ENCODE measurements around the gene ADAMTS15. TPM values are rescaled to one million over a fixed set of nuclear protein-coding genes. Genes with fewer than 3 reads are reported as not detected.

The ADAMTS15 gene
- total RNA-seq, 1 donor, result not detected

- Histone ChIP-seq H3K4me1 (ENCODE audit: insufficient read depth, low read length) (no peaks in the 10 kb centered on the region), H3K4me3 (ENCODE audit: low read length) (no peak overlapping the region), H3K27me3 (ENCODE audit: insufficient read depth, low read length) (no peaks in the 10 kb centered on the region), H3K9me3 (ENCODE audit: low read depth, low read length) (no peaks in the 10 kb centered on the region)
Measured at GRCh38 chr11:130456286-130456685, 7.8 kb downstream of the ADAMTS15 start.

DNA sequence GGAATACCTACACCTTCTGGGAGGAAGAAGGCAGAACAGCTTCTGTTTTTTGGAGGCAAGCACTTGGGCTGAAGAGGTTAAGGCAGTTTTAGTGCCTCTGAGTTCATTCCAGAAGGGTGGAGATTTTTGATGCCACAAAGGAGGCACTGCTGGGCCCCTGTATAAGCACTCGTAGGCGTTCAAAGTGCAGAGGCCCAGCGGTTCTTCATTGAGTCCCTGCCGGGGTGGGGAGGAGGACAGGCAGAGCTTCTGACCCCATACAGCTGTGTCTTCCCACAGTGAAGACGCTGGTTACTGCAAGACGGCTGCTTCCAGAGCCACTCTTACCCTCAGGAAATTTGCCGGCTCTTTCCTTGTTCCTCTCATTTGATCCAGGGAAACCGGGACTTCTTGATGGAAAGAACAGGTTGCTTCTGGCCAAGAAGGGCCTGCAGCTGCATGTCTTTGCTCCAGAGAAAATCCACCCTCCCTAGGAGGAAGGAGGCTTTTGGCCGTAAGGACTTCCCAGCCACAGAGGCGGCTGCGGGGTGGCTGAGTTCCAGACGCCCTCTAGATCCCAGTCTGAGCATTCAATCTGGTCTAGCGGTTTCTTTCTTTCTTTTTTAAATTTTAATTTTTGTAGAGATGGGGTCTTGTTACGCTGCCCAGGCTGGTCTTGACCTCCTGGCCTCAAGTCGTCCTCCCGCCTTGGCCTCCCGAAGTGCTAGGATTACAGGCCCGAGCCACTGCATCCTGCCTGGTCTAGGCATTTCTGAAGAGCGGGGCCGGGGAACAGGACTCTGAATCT is 9.4 kb downstream of the ADAMTS15 start:
- Histone ChIP-seq H3K4me3 (ENCODE audit: low read length) (no peak overlapping the region), H3K9me3 (ENCODE audit: low read depth, low read length) (no peaks in the 10 kb centered on the region), H3K4me1 (ENCODE audit: insufficient read depth, low read length) (no peaks in the 10 kb centered on the region), H3K27me3 (ENCODE audit: insufficient read depth, low read length) (no peaks in the 10 kb centered on the region)

DNA sequence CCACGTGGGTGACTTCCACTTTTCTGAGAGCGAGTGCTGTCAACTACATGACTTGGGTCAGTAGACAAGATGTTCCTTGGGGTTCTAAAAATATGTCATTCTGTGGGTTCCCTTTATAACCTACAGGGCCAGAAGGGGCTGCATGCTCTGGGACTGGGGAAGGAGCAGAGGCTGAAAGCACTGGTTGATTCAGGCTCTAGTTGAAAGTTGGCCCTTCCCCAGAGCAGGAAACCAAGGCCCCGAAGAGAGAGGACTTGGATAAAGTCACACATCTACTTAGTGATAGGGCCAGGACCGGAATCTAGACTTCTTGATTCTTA is 9.9 kb downstream of the ADAMTS15 start:
- Histone ChIP-seq H3K4me1 (ENCODE audit: insufficient read depth, low read length) (no peaks in the 10 kb centered on the region), H3K9me3 (ENCODE audit: low read depth, low read length) (no peaks in the 10 kb centered on the region), H3K27me3 (ENCODE audit: insufficient read depth, low read length) (no peaks in the 10 kb centered on the region), H3K4me3 (ENCODE audit: low read length) (no peak overlapping the region)

DNA sequence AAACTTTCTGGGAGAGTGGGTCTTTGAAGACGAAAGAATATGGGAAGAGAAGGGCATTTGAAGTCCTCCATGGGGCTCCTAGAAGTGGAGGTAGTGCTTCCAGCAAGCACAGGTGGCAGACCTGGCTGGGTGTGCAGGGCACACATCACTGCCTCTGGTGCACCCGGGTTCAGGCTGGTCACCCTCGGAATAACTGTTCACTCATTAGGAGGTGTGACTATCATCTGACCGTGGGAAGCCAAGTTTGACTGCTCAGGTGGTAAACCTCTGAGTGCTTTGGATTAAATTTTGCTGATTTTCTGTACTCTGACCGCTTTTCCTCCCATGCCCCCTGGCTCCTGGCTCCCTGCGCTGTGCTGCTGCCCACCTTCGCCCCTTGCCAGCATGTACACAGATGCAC is 11.1 kb downstream of the ADAMTS15 start:
- Histone ChIP-seq H3K9me3 (ENCODE audit: low read depth, low read length) (no peaks in the 10 kb centered on the region), H3K27me3 (ENCODE audit: insufficient read depth, low read length) (no peaks in the 10 kb centered on the region), H3K4me3 (ENCODE audit: low read length) (no peak overlapping the region), H3K4me1 (ENCODE audit: insufficient read depth, low read length) (no peaks in the 10 kb centered on the region)

DNA sequence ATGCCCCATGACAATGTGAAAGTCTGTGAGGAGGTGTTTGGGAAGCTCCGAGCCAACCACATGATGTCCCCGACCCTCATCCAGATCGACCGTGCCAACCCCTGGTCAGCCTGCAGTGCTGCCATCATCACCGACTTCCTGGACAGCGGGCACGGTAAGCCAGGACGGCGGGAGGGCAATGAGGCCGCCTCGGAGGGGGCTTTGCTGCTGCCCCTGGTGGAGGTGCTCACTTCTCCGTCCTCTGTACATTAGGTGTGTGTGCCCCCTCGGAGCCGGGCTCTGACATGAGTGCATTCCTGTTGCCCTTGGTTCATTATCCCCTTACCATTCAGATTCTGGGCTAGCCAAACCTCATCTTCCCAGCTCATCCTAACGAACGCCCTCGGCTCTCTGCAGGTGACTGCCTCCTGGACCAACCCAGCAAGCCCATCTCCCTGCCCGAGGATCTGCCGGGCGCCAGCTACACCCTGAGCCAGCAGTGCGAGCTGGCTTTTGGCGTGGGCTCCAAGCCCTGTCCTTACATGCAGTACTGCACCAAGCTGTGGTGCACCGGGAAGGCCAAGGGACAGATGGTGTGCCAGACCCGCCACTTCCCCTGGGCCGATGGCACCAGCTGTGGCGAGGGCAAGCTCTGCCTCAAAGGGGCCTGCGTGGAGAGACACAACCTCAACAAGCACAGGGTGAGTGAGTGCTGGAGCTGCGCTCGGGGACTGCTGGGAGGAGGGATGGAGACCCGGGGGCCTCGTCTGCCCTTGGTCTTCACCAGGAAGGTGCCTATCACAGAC is 13.8 kb downstream of the ADAMTS15 start:
- Histone ChIP-seq H3K9me3 (ENCODE audit: low read depth, low read length) (no peaks in the 10 kb centered on the region), H3K4me1 (ENCODE audit: insufficient read depth, low read length) (no peaks in the 10 kb centered on the region), H3K4me3 (ENCODE audit: low read length) (no peak overlapping the region), H3K27me3 (ENCODE audit: insufficient read depth, low read length) (no peaks in the 10 kb centered on the region)

GRCh38 chr11:130462931-130463330 is 14.5 kb downstream of the ADAMTS15 start:
- no peak overlapping the region for H3K4me3 ChIP-seq (ENCODE audit: low read length)
- H3K27me3 ChIP-seq (ENCODE audit: insufficient read depth, low read length), result no peaks in the 10 kb centered on the region
- H3K4me1 ChIP-seq (ENCODE audit: insufficient read depth, low read length), result no peaks in the 10 kb centered on the region
- no peaks in the 10 kb centered on the region for H3K9me3 ChIP-seq (ENCODE audit: low read depth, low read length)

DNA sequence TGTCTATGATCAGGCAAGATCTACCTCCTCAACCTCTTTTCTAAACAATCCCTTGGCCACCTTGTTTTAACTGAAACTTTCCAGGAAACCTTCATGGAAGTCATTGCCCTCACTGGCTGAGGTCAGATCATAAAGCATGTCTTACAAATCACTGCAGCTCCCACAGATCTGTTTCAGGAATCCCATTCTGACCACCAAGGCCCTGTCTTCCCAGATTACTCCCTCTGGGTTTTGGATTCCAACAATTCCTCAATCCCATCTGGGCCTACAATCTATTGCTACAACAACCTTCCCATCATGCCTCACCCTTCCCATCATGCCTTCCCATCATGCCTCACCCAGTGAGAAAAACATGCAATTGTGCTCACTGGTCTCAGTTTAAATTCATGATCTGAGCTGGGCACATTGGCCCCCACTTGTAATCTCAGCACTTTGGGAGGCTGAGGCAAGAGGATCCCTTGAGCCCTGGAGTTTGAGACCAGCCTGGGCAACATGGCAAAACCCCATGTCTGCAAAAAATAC is 15.9 kb downstream of the ADAMTS15 start:
- Histone ChIP-seq H3K4me1 (ENCODE audit: insufficient read depth, low read length) (no peaks in the 10 kb centered on the region), H3K27me3 (ENCODE audit: insufficient read depth, low read length) (no peaks in the 10 kb centered on the region), H3K4me3 (ENCODE audit: low read length) (no peak overlapping the region), H3K9me3 (ENCODE audit: low read depth, low read length) (no peaks in the 10 kb centered on the region)

GRCh38 chr11:130465263-130465662 is 16.8 kb downstream of the ADAMTS15 start:
- no peaks in the 10 kb centered on the region for H3K9me3 ChIP-seq (ENCODE audit: low read depth, low read length)
- H3K4me3 ChIP-seq (ENCODE audit: low read length), result no peak overlapping the region
- H3K4me1 ChIP-seq (ENCODE audit: insufficient read depth, low read length), result no peaks in the 10 kb centered on the region
- no peaks in the 10 kb centered on the region for H3K27me3 ChIP-seq (ENCODE audit: insufficient read depth, low read length)

DNA sequence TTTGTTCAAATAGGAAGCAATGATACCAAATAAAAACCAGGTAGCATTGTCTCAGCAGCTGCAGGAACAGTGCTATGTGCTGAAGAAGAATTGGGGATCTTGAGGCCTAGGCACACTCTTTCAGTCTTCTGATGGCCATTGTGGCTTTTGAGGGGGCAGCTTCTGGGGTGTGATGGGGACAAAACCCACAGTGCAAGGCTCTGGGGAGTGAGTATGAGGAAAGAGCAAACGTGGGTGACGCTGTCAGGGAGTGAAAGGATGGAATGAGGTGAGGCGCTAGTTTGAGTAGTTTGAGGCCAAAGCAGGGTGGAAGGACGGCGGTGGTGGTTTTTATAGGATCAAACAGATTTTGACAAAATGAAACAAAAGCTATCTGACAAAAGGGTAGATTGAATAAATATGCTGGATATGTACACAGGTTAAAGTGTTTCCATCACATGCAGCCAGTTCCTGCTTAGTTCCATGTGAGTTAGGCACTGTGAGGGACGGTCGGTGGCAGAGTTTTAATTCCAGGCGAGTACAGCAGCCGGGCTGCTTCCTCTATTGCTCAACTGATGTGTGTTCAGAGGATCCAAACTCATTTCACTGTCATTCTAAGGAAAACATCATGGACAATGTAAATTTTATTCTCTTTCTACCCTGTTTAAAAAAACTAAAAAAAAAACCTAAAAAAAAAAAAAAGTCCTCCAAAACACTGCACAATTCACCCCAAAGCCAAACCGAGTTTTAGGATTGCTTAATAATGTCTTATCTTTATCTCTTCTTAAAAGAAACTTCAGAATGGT is 18.9 kb downstream of the ADAMTS15 start:
- Histone ChIP-seq H3K4me1 (ENCODE audit: insufficient read depth, low read length) (no peaks in the 10 kb centered on the region), H3K9me3 (ENCODE audit: low read depth, low read length) (no peaks in the 10 kb centered on the region), H3K4me3 (ENCODE audit: low read length) (no peak overlapping the region), H3K27me3 (ENCODE audit: insufficient read depth, low read length) (no peaks in the 10 kb centered on the region)

DNA sequence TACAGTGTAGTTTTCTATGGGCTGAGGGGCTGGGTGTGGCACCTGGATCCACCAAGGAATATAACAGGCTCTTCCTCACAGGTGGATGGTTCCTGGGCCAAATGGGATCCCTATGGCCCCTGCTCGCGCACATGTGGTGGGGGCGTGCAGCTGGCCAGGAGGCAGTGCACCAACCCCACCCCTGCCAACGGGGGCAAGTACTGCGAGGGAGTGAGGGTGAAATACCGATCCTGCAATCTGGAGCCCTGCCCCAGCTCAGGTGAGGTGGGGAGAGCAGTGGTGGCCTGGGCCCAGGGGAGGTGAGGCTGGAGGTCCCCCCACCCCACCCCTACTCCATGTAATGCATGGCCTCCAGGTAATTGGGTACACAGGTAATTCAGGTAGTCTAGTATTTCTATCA is 20.7 kb downstream of the ADAMTS15 start:
- Histone ChIP-seq H3K4me3 (ENCODE audit: low read length) (no peak overlapping the region), H3K4me1 (ENCODE audit: insufficient read depth, low read length) (no peaks in the 10 kb centered on the region), H3K9me3 (ENCODE audit: low read depth, low read length) (no peaks in the 10 kb centered on the region), H3K27me3 (ENCODE audit: insufficient read depth, low read length) (no peaks in the 10 kb centered on the region)

- H3K4me3 ChIP-seq (ENCODE audit: low read length), result no peak overlapping the region
- no peaks in the 10 kb centered on the region for H3K9me3 ChIP-seq (ENCODE audit: low read depth, low read length)
- no peaks in the 10 kb centered on the region for H3K4me1 ChIP-seq (ENCODE audit: insufficient read depth, low read length)
- H3K27me3 ChIP-seq (ENCODE audit: insufficient read depth, low read length), result no peaks in the 10 kb centered on the region
Measured at GRCh38 chr11:130470832-130471706, 22.6 kb downstream of the ADAMTS15 start.

DNA sequence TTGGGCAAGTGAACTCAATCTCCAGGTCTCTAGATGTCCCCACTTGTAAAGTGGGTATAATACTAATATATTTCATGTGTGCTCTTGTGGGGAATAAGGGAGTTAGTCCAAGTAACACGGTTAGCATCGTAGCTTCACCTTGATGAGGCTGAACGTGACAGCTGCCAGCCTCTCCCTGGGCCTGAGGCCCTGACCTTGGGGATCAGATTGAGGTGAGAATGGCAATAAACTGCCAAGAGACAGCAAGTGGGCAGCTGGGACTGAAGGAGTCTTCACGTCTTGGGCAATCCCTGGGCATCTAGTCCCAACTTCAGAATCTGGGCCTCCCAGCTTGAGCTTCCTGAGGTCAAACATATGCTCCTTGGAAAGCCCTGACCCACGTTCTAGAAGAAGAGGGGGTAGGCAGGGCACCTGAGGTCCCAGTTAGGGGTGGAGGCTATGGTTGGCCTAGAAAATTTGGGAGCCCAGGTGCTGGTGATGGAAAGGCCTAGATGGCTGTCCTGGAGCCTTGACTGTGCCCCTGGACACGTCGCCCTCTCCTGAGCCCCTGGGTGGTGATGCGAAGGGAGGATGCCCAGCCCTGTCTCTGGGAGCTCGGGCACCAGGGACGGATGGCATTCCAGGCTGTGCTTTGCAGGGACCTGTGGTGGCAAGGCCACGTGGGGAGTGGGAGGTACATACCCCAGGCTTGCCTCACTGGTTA is 23.4 kb downstream of the ADAMTS15 start:
- Histone ChIP-seq H3K4me1 (ENCODE audit: insufficient read depth, low read length) (no peaks in the 10 kb centered on the region), H3K27me3 (ENCODE audit: insufficient read depth, low read length) (no peaks in the 10 kb centered on the region), H3K9me3 (ENCODE audit: low read depth, low read length) (no peaks in the 10 kb centered on the region), H3K4me3 (ENCODE audit: low read length) (no peak overlapping the region)

- no peaks in the 10 kb centered on the region for H3K4me1 ChIP-seq (ENCODE audit: insufficient read depth, low read length)
- no peaks in the 10 kb centered on the region for H3K9me3 ChIP-seq (ENCODE audit: low read depth, low read length)
- no peak overlapping the region for H3K4me3 ChIP-seq (ENCODE audit: low read length)
- H3K27me3 ChIP-seq (ENCODE audit: insufficient read depth, low read length), result no peaks in the 10 kb centered on the region
Measured at GRCh38 chr11:130472434-130472961, 24.1 kb downstream of the ADAMTS15 start.
